Neuronal stem cell (in vitro differentiated cells): Measurements from ENCODE around the gene HIP1.
"Not testable (repeated sequence)": the region's sequence is repeated elsewhere in the genome, so short reads cannot be mapped to it uniquely, and the experiment has no call there.

ENCODE experiments used
- DNase-seq: peaks from one replicate; pipeline ENCODE4 v3.0.0-alpha.2; 2013; ENCODE audit warnings: low spot score
- H2AFZ ChIP-seq: one replicate; pipeline ENCODE4 v1.6.1; 2013; ENCODE audit warnings: mild to moderate bottlenecking, low read length, inconsistent platforms
- H2AK5ac ChIP-seq: 2 replicates; pipeline ENCODE4 v1.6.1; 2013; ENCODE audit warnings: low read depth, mild to moderate bottlenecking, inconsistent platforms, low read length, moderate library complexity, mixed read lengths
- H2BK120ac ChIP-seq: 2 replicates; pipeline ENCODE4 v1.6.1; 2013; ENCODE audit warnings: low read depth, mild to moderate bottlenecking, inconsistent platforms, low read length, moderate library complexity, mixed read lengths
- H2BK12ac ChIP-seq: one replicate; pipeline ENCODE4 v1.6.1; 2013; ENCODE audit warnings: low read length, inconsistent platforms
- H2BK15ac ChIP-seq: 2 replicates; pipeline ENCODE4 v1.6.1; 2013; ENCODE audit warnings: mild to moderate bottlenecking, low read length, inconsistent platforms, mixed read lengths
- H2BK5ac ChIP-seq: one replicate; pipeline ENCODE4 v1.6.1; 2013; ENCODE audit warnings: inconsistent platforms, mild to moderate bottlenecking, low read length, moderate library complexity
- H3K14ac ChIP-seq: one replicate; pipeline ENCODE4 v1.6.1; 2013; ENCODE audit warnings: low read length, inconsistent platforms
- H3K18ac ChIP-seq: 2 replicates; pipeline ENCODE4 v1.6.1; 2013; ENCODE audit warnings: low read length, inconsistent platforms
- H3K23ac ChIP-seq: 2 replicates; pipeline ENCODE4 v1.6.1; 2013; ENCODE audit warnings: low read depth, mild to moderate bottlenecking, mixed read lengths, low read length, inconsistent platforms; ENCODE audit not compliant: poor library complexity
- H3K27ac ChIP-seq: replicated peaks from 3 replicates; pipeline ENCODE4 v1.5.1; 2013; ENCODE audit warnings: low read length, inconsistent platforms
- H3K27me3 ChIP-seq, 3 experiments: 2 replicates each; pipeline ENCODE4 v1.6.1; 2013; ENCODE audit warnings: low read length in 3 of 3, mild to moderate bottlenecking in 2 of 3, inconsistent platforms in 1 of 3, low read depth in 1 of 3, mixed read lengths in 1 of 3, moderate library complexity in 1 of 3; ENCODE audit not compliant: control insufficient read depth in 3 of 3, insufficient read depth in 3 of 3
- H3K36me3 ChIP-seq, 2 donors: replicated peaks in 1 of 2; 2 replicates each; pipeline ENCODE4 v1.6.1; 2013; ENCODE audit warnings: low read length in 2 of 2; ENCODE audit not compliant: control insufficient read depth in 2 of 2, insufficient read depth in 2 of 2
- H3K4ac ChIP-seq: 2 replicates; pipeline ENCODE4 v1.6.1; 2013; ENCODE audit warnings: inconsistent platforms, mild to moderate bottlenecking, low read length, moderate library complexity
- H3K4me1 ChIP-seq, 2 donors: 1 replicate in 1 of 2; 2 replicates in 1 of 2; pipeline ENCODE4 v1.6.1; 2013; ENCODE audit warnings: low read length in 2 of 2, low read depth in 1 of 2; ENCODE audit not compliant: control insufficient read depth in 2 of 2, insufficient read depth in 1 of 2
- H3K4me2 ChIP-seq: one replicate; pipeline ENCODE4 v1.6.1; 2013; ENCODE audit warnings: mild to moderate bottlenecking, low read length, inconsistent platforms; ENCODE audit not compliant: insufficient read depth, poor library complexity, severe bottlenecking
- H3K4me3 ChIP-seq, 2 donors: 2 replicates each; pipeline ENCODE4 v1.5.1; 2013; ENCODE audit warnings: low read length in 2 of 2, mild to moderate bottlenecking in 2 of 2, inconsistent platforms in 1 of 2, moderate library complexity in 1 of 2
- H3K79me1 ChIP-seq: one replicate; pipeline ENCODE4 v1.6.1; 2013; ENCODE audit warnings: low read depth, mild to moderate bottlenecking, inconsistent platforms, low read length, moderate library complexity
- H3K9ac ChIP-seq: one replicate; pipeline ENCODE4 v1.6.1; 2013; ENCODE audit warnings: mild to moderate bottlenecking, low read depth, low read length, inconsistent platforms; ENCODE audit not compliant: poor library complexity
- H3K9me3 ChIP-seq, 2 donors: replicated peaks in 1 of 2; 2 replicates each; pipeline versions ENCODE3 to v1.6.1; 2013; ENCODE audit warnings: low read length in 2 of 2, mild to moderate bottlenecking in 2 of 2, inconsistent platforms in 1 of 2, low read depth in 1 of 2, mixed read lengths in 1 of 2, moderate library complexity in 1 of 2; ENCODE audit not compliant: control insufficient read depth in 2 of 2, insufficient read depth in 1 of 2
- H4K8ac ChIP-seq: one replicate; pipeline ENCODE4 v1.6.1; 2013; ENCODE audit warnings: low read depth, mild to moderate bottlenecking, inconsistent platforms, low read length, moderate library complexity
- H4K91ac ChIP-seq: one replicate; pipeline ENCODE4 v1.6.1; 2013; ENCODE audit warnings: low read length, low read depth, mild to moderate bottlenecking, inconsistent platforms; ENCODE audit not compliant: poor library complexity
- whole genome bisulfite sequencing, 2 donors: extraction: QIAGEN DNeasy Blood & Tissue Kit; methylation state at CpG; one replicate each; pipeline ENCODE4 v1.1.7; 2013; ENCODE audit warnings: missing lambda C conversion rate in 2 of 2, mixed read lengths in 1 of 2; ENCODE audit not compliant: insufficient read length in 2 of 2, insufficient replicate concordance in 1 of 2; ENCODE audit errors: extremely low coverage in 2 of 2; 5-methylcytosine and 5-hydroxymethylcytosine counted together

Gene HIP1

GRCh38 chr7:75722373-75722772 is 16.4 kb downstream of the HIP1 start:
- Histone ChIP-seq H4K91ac (no peak overlapping the region), H3K14ac (no peak overlapping the region), H2BK5ac (no peak overlapping the region), H3K79me1 (no peaks in the 10 kb centered on the region), H3K9ac (no peak overlapping the region), H2BK120ac (no peak overlapping the region), H3K27me3 (no peaks in the 10 kb centered on the region), H3K9me3 (no peaks in the 10 kb centered on the region), H3K4me1 (no peaks in the 10 kb centered on the region), H4K8ac (no peak overlapping the region), H2AFZ (no peak overlapping the region), H3K36me3 (no peaks in the 10 kb centered on the region), H2BK15ac (no peak overlapping the region), H2AK5ac (no peak overlapping the region), H3K27ac (no peak overlapping the region), H2BK12ac (no peak overlapping the region), H3K4me3 (no peak overlapping the region), H3K18ac (no peak overlapping the region), H3K4ac (no peak overlapping the region), H3K4me2 (no peak overlapping the region), H3K23ac (no peak overlapping the region)
- no peak for DNase-seq
- no CpG with 5 or more reads among the region's 4 CpGs for WGBS, 2 donors

- not testable (repeated sequence) for H3K27me3 ChIP-seq, H2BK15ac ChIP-seq, H3K4me3 ChIP-seq, H3K9ac ChIP-seq, H2BK5ac ChIP-seq, H3K14ac ChIP-seq, H2BK12ac ChIP-seq, H4K91ac ChIP-seq, H3K79me1 ChIP-seq, H3K36me3 ChIP-seq, H2AFZ ChIP-seq, H2AK5ac ChIP-seq, H4K8ac ChIP-seq, H3K4me2 ChIP-seq, DNase-seq, H3K18ac ChIP-seq, H3K27ac ChIP-seq, H3K23ac ChIP-seq, H2BK120ac ChIP-seq, H3K4me1 ChIP-seq, H3K9me3 ChIP-seq, H3K4ac ChIP-seq
- no CpG with 5 or more reads among the region's 9 CpGs for WGBS, 2 donors
These were observed 16.8 kb downstream of the HIP1 start for GRCh38 chr7:75721922-75722321.

- no peak overlapping the region for H3K14ac ChIP-seq
- no peak overlapping the region for H3K4me2 ChIP-seq
- no peak overlapping the region for H3K4me3 ChIP-seq
- H3K27ac ChIP-seq = no peak overlapping the region
- no peak for DNase-seq
- no peaks in the 10 kb centered on the region for H3K27me3 ChIP-seq
- no peak overlapping the region for H3K18ac ChIP-seq
- no peaks in the 10 kb centered on the region for H3K9me3 ChIP-seq
- no peak overlapping the region for H3K23ac ChIP-seq
- no peak overlapping the region for H2AK5ac ChIP-seq
- H2BK120ac ChIP-seq = no peak overlapping the region
- H3K4ac ChIP-seq = no peak overlapping the region
- no peaks in the 10 kb centered on the region for H3K36me3 ChIP-seq
- no peak overlapping the region for H4K91ac ChIP-seq
- no peak overlapping the region for H2AFZ ChIP-seq
- H2BK15ac ChIP-seq = no peak overlapping the region
- peaks cover 2% of the 10 kb centered on the region for H3K79me1 ChIP-seq
- H2BK5ac ChIP-seq = no peak overlapping the region
- H3K4me1 ChIP-seq = no peaks in the 10 kb centered on the region
- no peak overlapping the region for H2BK12ac ChIP-seq
- no peak overlapping the region for H3K9ac ChIP-seq
- no CpG with 5 or more reads among the region's 2 CpGs for WGBS, 2 donors
- H4K8ac ChIP-seq = no peak overlapping the region
These were observed 17.3 kb downstream of the HIP1 start for GRCh38 chr7:75721426-75721825.

- Histone ChIP-seq H2BK120ac (no peak overlapping the region), H3K23ac (no peak overlapping the region), H4K8ac (no peak overlapping the region), H2AK5ac (no peak overlapping the region), H3K14ac (no peak overlapping the region), H3K36me3 (no peaks in the 10 kb centered on the region), H3K18ac (no peak overlapping the region), H3K4ac (no peak overlapping the region), H3K4me3 (no peak overlapping the region), H3K4me1 (no peaks in the 10 kb centered on the region), H2BK15ac (no peak overlapping the region), H3K4me2 (no peak overlapping the region), H4K91ac (no peak overlapping the region), H2BK12ac (no peak overlapping the region), H3K27me3 (no peaks in the 10 kb centered on the region), H3K27ac (no peak overlapping the region), H2BK5ac (no peak overlapping the region), H3K79me1 (peaks cover 2% of the 10 kb centered on the region), H3K9me3 (no peaks in the 10 kb centered on the region), H3K9ac (no peak overlapping the region), H2AFZ (no peak overlapping the region)
- no peak for DNase-seq
- WGBS, 2 donors = no CpG with 5 or more reads among the region's 5 CpGs
These were observed 19.1 kb downstream of the HIP1 start for GRCh38 chr7:75719626-75720025.
